NCI-H1417 (cell line): ENCODE data around the gene CYP3A7.
"Not testable (repeated sequence)": the region's sequence is repeated elsewhere in the genome, so short reads cannot be mapped to it uniquely, and the experiment has no call there.

Experiments
- DNase-seq, 3 experiments: peaks; one replicate each; lab custom pipeline; 2025; lab: John Stamatoyannopoulos, UW

The CYP3A7 gene

GRCh38 chr7:99734987-99735386 is at the start of gene CYP3A7:
Gene CYP3A7 (minus strand): TSS chr7:99735196. CDS start chr7:99735093, 103 bp downstream.
- DNase-seq: no peak

GRCh38 chr7:99784007-99784406 is 49.0 kb upstream of the CYP3A7 start, which contains the start of gene CYP3A4:
Gene CYP3A4 (minus strand): TSS chr7:99784184. CDS start chr7:99784081, 103 bp downstream.
- no peak for DNase-seq

GRCh38 chr7:99782012-99782953 is 47.3 kb upstream of the CYP3A7 start:
- no peak for DNase-seq

GRCh38 chr7:99780588-99780987 is 45.6 kb upstream of the CYP3A7 start:
- DNase-seq: no peak

- no peak for DNase-seq
Observed at GRCh38 chr7:99779949-99780348, 45.0 kb upstream of the CYP3A7 start.

- DNase-seq: no peak
Observed at GRCh38 chr7:99778880-99779279, 43.9 kb upstream of the CYP3A7 start.

- DNase-seq: not testable (repeated sequence)
Observed at GRCh38 chr7:99773395-99773794, 38.4 kb upstream of the CYP3A7 start.

GRCh38 chr7:99772565-99772964 is 37.6 kb upstream of the CYP3A7 start:
- no peak for DNase-seq

- not testable (repeated sequence) for DNase-seq
Observed at GRCh38 chr7:99769494-99769893, 34.5 kb upstream of the CYP3A7 start.

- DNase-seq: no peak
Observed at GRCh38 chr7:99768471-99768870, 33.5 kb upstream of the CYP3A7 start.

GRCh38 chr7:99767662-99768061 is 32.7 kb upstream of the CYP3A7 start:
- DNase-seq: no peak

GRCh38 chr7:99766484-99767099 is 31.6 kb upstream of the CYP3A7 start:
- DNase-seq: no peak

GRCh38 chr7:99764478-99764877 is 29.5 kb upstream of the CYP3A7 start:
- no peak for DNase-seq

- no peak for DNase-seq
Observed at GRCh38 chr7:99762680-99763327, 27.8 kb upstream of the CYP3A7 start.

GRCh38 chr7:99755085-99755484 is 20.1 kb upstream of the CYP3A7 start:
- no peak for DNase-seq

GRCh38 chr7:99752356-99752755 is 17.4 kb upstream of the CYP3A7 start:
- DNase-seq: no peak

- DNase-seq: not testable (repeated sequence)
Observed at GRCh38 chr7:99751322-99752052, 16.5 kb upstream of the CYP3A7 start.

- no peak for DNase-seq
Observed at GRCh38 chr7:99748846-99749579, 14.0 kb upstream of the CYP3A7 start.

- not testable (repeated sequence) for DNase-seq
Observed at GRCh38 chr7:99746915-99747314, 11.9 kb upstream of the CYP3A7 start.

GRCh38 chr7:99745395-99745794 is 10.4 kb upstream of the CYP3A7 start:
- not testable (repeated sequence) for DNase-seq

- DNase-seq: no peak
Observed at GRCh38 chr7:99742737-99743394, 7.9 kb upstream of the CYP3A7 start.
